ENCODE data around the gene R3HDM2. TPM values are rescaled to one million over a fixed set of nuclear protein-coding genes. Genes with fewer than 3 reads are reported as not detected.
A peak's percentile ranks its signal among the peaks of the same experiment; 100 is the strongest.

The R3HDM2 gene
- total and polyA plus RNA-seq, 2 of the 13 experiments (the other 11 are each of a cell fraction or from before 2014, with no cell fraction given), result 11.1 to 23.5 TPM

DNA sequence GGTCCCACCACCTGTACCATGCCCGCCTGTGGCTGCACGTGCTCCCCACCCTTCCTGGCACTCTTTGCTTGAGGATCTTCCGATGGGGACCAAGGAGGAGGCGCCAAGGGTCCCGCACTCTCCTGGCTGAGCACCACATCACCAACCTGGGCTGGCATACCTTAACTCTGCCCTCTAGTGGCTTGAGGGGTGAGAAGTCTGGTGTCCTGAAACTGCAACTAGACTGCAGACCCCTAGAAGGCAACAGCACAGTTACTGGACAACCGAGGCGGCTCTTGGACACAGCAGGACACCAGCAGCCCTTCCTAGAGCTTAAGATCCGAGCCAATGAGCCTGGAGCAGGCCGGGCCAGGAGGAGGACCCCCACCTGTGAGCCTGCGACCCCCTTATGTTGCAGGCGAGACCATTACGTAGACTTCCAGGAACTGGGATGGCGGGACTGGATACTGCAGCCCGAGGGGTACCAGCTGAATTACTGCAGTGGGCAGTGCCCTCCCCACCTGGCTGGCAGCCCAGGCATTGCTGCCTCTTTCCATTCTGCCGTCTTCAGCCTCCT, 25.4 kb upstream of the R3HDM2 start (continued):
- TF ChIP-seq FIP1L1 (IDR thresholded peaks at IDR 0.05; ENCODE audit: borderline replicate concordance, insufficient read depth, low read depth, low read length) (no peak), ATF7-NPFF (CRISPR knock-in tag; IDR thresholded peaks at IDR 0.05; ENCODE audit: low read depth) (no peak), ZNF891 (CRISPR knock-in tag; IDR thresholded peaks at IDR 0.05) (no peak), CCDC6 (CRISPR knock-in tag; IDR thresholded peaks at IDR 0.05) (no peak), SMAD9 (CRISPR knock-in tag; IDR thresholded peaks at IDR 0.05) (no peak), ZNF230 (CRISPR knock-in tag; IDR thresholded peaks at IDR 0.05) (no peak), ZFAT (CRISPR knock-in tag; conservative IDR thresholded peaks at IDR 0.05) (no peak), SALL1 (CRISPR knock-in tag; IDR thresholded peaks at IDR 0.05) (no peak; the same call in none of the 2 replicates), HIVEP1 (CRISPR knock-in tag; IDR thresholded peaks at IDR 0.05) (peak; percentile 54; the same call in 1 of the 2 replicates), ZBTB7A (CRISPR knock-in tag; IDR thresholded peaks at IDR 0.05) (peak; percentile 45; the same call in 1 of the 2 replicates), HNRNPL (IDR thresholded peaks at IDR 0.05; ENCODE audit: low read depth, low read length) (0 out of 2 replicates have a peak, but pooled peaks have one; percentile 72), PCBP1 (IDR thresholded peaks at IDR 0.05; ENCODE audit: borderline replicate concordance, low read depth, low read length) (no peak), MXI1 (IDR thresholded peaks at IDR 0.05; ENCODE audit: borderline replicate concordance, low read depth, low read length) (peak; percentile 0; the same call in 1 of the 3 replicates)
- TF ChIP-seq, protein P1, sequence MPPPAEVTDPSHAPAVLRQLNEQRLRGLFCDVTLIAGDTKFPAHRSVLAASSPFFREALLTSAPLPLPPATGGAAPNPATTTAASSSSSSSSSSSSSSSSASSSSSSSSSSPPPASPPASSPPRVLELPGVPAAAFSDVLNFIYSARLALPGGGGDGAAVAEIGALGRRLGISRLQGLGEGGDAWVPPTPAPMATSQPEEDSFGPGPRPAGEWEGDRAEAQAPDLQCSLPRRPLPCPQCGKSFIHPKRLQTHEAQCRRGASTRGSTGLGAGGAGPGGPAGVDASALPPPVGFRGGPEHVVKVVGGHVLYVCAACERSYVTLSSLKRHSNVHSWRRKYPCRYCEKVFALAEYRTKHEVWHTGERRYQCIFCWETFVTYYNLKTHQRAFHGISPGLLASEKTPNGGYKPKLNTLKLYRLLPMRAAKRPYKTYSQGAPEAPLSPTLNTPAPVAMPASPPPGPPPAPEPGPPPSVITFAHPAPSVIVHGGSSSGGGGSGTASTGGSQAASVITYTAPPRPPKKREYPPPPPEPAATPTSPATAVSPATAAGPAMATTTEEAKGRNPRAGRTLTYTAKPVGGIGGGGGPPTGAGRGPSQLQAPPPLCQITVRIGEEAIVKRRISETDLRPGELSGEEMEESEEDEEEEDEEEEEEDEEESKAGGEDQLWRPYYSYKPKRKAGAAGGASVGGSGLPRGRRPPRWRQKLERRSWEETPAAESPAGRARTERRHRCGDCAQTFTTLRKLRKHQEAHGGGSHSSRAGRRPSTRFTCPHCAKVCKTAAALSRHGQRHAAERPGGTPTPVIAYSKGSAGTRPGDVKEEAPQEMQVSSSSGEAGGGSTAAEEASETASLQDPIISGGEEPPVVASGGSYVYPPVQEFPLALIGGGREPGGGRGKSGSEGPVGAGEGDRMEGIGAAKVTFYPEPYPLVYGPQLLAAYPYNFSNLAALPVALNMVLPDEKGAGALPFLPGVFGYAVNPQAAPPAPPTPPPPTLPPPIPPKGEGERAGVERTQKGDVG (CRISPR knock-in tag; IDR thresholded peaks at IDR 0.05; ENCODE audit: borderline replicate concordance), result no peak
- TF ChIP-seq, protein P2, sequence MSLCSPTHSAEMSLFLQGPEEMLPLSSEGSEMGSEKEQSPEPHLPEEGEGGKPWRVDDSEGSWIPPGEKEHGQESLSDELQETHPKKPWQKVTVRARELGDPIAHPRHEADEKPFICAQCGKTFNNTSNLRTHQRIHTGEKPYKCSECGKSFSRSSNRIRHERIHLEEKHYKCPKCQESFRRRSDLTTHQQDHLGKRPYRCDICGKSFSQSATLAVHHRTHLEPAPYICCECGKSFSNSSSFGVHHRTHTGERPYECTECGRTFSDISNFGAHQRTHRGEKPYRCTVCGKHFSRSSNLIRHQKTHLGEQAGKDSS (CRISPR knock-in tag; IDR thresholded peaks at IDR 0.05; ENCODE audit: borderline replicate concordance, low read depth), result peak; percentile 26; the same call in 1 of the 2 replicates
- TF ChIP-seq, protein P3, sequence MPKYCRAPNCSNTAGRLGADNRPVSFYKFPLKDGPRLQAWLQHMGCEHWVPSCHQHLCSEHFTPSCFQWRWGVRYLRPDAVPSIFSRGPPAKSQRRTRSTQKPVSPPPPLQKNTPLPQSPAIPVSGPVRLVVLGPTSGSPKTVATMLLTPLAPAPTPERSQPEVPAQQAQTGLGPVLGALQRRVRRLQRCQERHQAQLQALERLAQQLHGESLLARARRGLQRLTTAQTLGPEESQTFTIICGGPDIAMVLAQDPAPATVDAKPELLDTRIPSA (CRISPR knock-in tag; IDR thresholded peaks at IDR 0.05; ENCODE audit: borderline replicate concordance), result no peak
- TF ChIP-seq, protein P4, sequence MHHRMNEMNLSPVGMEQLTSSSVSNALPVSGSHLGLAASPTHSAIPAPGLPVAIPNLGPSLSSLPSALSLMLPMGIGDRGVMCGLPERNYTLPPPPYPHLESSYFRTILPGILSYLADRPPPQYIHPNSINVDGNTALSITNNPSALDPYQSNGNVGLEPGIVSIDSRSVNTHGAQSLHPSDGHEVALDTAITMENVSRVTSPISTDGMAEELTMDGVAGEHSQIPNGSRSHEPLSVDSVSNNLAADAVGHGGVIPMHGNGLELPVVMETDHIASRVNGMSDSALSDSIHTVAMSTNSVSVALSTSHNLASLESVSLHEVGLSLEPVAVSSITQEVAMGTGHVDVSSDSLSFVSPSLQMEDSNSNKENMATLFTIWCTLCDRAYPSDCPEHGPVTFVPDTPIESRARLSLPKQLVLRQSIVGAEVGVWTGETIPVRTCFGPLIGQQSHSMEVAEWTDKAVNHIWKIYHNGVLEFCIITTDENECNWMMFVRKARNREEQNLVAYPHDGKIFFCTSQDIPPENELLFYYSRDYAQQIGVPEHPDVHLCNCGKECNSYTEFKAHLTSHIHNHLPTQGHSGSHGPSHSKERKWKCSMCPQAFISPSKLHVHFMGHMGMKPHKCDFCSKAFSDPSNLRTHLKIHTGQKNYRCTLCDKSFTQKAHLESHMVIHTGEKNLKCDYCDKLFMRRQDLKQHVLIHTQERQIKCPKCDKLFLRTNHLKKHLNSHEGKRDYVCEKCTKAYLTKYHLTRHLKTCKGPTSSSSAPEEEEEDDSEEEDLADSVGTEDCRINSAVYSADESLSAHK (CRISPR knock-in tag; IDR thresholded peaks at IDR 0.05; ENCODE audit: borderline replicate concordance), result no peak
- TF ChIP-seq, protein P5, sequence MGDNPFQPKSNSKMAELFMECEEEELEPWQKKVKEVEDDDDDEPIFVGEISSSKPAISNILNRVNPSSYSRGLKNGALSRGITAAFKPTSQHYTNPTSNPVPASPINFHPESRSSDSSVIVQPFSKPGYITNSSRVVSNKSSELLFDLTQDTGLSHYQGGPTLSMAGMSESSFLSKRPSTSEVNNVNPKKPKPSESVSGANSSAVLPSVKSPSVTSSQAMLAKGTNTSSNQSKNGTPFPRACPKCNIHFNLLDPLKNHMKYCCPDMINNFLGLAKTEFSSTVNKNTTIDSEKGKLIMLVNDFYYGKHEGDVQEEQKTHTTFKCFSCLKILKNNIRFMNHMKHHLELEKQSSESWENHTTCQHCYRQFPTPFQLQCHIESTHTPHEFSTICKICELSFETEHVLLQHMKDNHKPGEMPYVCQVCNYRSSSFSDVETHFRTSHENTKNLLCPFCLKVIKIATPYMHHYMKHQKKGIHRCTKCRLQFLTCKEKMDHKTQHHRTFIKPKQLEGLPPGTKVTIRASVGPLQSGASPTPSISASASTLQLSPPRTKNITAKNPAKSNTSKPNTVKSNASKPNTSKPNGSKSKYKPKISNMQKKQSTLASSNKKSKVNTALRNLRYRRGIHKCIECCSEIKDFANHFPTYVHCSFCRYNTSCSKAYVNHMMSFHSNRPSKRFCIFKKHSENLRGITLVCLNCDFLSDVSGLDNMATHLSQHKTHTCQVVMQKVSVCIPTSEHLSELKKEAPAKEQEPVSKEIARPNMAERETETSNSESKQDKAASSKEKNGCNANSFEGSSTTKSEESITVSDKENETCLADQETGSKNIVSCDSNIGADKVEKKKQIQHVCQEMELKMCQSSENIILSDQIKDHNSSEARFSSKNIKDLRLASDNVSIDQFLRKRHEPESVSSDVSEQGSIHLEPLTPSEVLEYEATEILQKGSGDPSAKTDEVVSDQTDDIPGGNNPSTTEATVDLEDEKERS (CRISPR knock-in tag; IDR thresholded peaks at IDR 0.05), result no peak
